Measurements from ENCODE around the gene PPP2R5C. TPM values are rescaled to one million over a fixed set of nuclear protein-coding genes. Genes with fewer than 3 reads are reported as not detected.

Gene PPP2R5C
- total and polyA plus RNA-seq, 2 of the 8 experiments (the other 6 are each of a cell fraction or from before 2014, with no cell fraction given): 49.6 to 95.9 TPM

GRCh38 chr14:101854366-101854765 lies 92.9 kb downstream of the PPP2R5C start (continued):
- TF ChIP-seq EGR1 (IDR thresholded peaks at IDR 0.05; ENCODE audit: borderline replicate concordance, low read depth, low read length) (no peak), CTBP2 (IDR thresholded peaks at IDR 0.05; ENCODE audit: borderline replicate concordance, insufficient read depth, insufficient read length, low read length) (no peak), EP300 (IDR thresholded peaks at IDR 0.05; ENCODE audit: borderline replicate concordance in 1 of 2, low read depth in 2 of 2, low read length in 2 of 2) (no peak), CBX5 (IDR thresholded peaks at IDR 0.05; ENCODE audit: low read depth, low read length) (no peak), RNF2 (IDR thresholded peaks at IDR 0.05; ENCODE audit: borderline replicate concordance, low read depth, low read length, missing control alignments, poor library complexity, severe bottlenecking) (no peak), KDM5A (IDR thresholded peaks at IDR 0.05; ENCODE audit: low read length) (no peak)
